Nucleus accumbens (tissue), 56 donors: ENCODE data around the gene TP53AIP1.
"Not testable (repeated sequence)": the region's sequence is repeated elsewhere in the genome, so short reads cannot be mapped to it uniquely, and the experiment has no call there.

Experiments used
- DNase-seq, 56 donors: peaks; one replicate each; lab custom pipeline; 2025; lab: John Stamatoyannopoulos, UW

Gene TP53AIP1

GRCh38 chr11:128926437-128927107, 16.1 kb downstream of the TP53AIP1 start:
- no peak for DNase-seq

GRCh38 chr11:128926000-128926399, 16.7 kb downstream of the TP53AIP1 start:
- no peak for DNase-seq

- DNase-seq, result no peak
These were observed 17.4 kb downstream of the TP53AIP1 start for GRCh38 chr11:128925250-128925600.

- no peak for DNase-seq
These were observed 18.0 kb downstream of the TP53AIP1 start for GRCh38 chr11:128924510-128925249.

- no peak for DNase-seq
These were observed 18.6 kb downstream of the TP53AIP1 start for GRCh38 chr11:128924104-128924503.

- no peak for DNase-seq
These were observed 20.9 kb downstream of the TP53AIP1 start for GRCh38 chr11:128921793-128922192.

- no peak for DNase-seq
These were observed 22.0 kb downstream of the TP53AIP1 start for GRCh38 chr11:128920666-128921065.

- not testable (repeated sequence) for DNase-seq
These were observed 23.0 kb downstream of the TP53AIP1 start for GRCh38 chr11:128919635-128920034.

- DNase-seq, result no peak
These were observed 23.5 kb downstream of the TP53AIP1 start for GRCh38 chr11:128919216-128919615.

GRCh38 chr11:128917144-128917724, 25.4 kb downstream of the TP53AIP1 start:
- DNase-seq, result no peak

- DNase-seq, result no peak
These were observed 26.0 kb downstream of the TP53AIP1 start for GRCh38 chr11:128916681-128917080.

GRCh38 chr11:128916037-128916572, 26.6 kb downstream of the TP53AIP1 start:
- no peak for DNase-seq

- no peak for DNase-seq
These were observed 27.5 kb downstream of the TP53AIP1 start for GRCh38 chr11:128915149-128915521.

- DNase-seq, result no peak
These were observed 28.2 kb downstream of the TP53AIP1 start for GRCh38 chr11:128914216-128915148.

GRCh38 chr11:128913806-128914205, 28.9 kb downstream of the TP53AIP1 start:
- DNase-seq, result no peak

- no peak for DNase-seq
These were observed 31.0 kb downstream of the TP53AIP1 start for GRCh38 chr11:128911701-128912100.

- no peak for DNase-seq
These were observed 31.4 kb downstream of the TP53AIP1 start for GRCh38 chr11:128911239-128911638.

- DNase-seq, result no peak
These were observed 32.1 kb downstream of the TP53AIP1 start for GRCh38 chr11:128910576-128910975.

- no peak for DNase-seq
These were observed 33.1 kb downstream of the TP53AIP1 start for GRCh38 chr11:128909438-128910125.
